GM06990 (cell line): ENCODE data around the gene CEP83.

Source experiments
- DNase-seq: peaks from one replicate; pipeline ENCODE4 v3.0.0-alpha.2; 2011; ENCODE audit not compliant: insufficient read length; ENCODE audit errors: extremely low read depth
- H3K27me3 ChIP-seq: replicated peaks from 2 replicates; pipeline ENCODE4 v1.6.0; 2011; ENCODE audit warnings: low read length; ENCODE audit not compliant: control insufficient read depth, insufficient read depth
- H3K36me3 ChIP-seq: 2 replicates; pipeline ENCODE4 v1.5.1; 2011; ENCODE audit warnings: low read length; ENCODE audit not compliant: control insufficient read depth, insufficient read depth
- H3K4me3 ChIP-seq: replicated peaks from 2 replicates; pipeline ENCODE4 v1.5.1; 2011; ENCODE audit warnings: low read depth, mild to moderate bottlenecking, control low read depth, low read length
- CTCF ChIP-seq: IDR thresholded peaks from 2 replicates; pipeline ENCODE4 v1.5.1; 2011; ENCODE audit warnings: low read length, control low read depth, mild to moderate bottlenecking, inconsistent platforms; ENCODE audit not compliant: insufficient read depth, poor library complexity, severe bottlenecking

CEP83 gene

GRCh38 chr12:94500831-94501567 lies 41.3 kb upstream of the CEP83 start:
- no peaks in the 10 kb centered on the region for H3K27me3 ChIP-seq
- no peak overlapping the region for H3K4me3 ChIP-seq
- peak; percentile 19 for DNase-seq
- no peak for TF ChIP-seq CTCF
- H3K36me3 ChIP-seq = no peaks in the 10 kb centered on the region

- Histone ChIP-seq H3K27me3 (no peaks in the 10 kb centered on the region), H3K36me3 (no peaks in the 10 kb centered on the region), H3K4me3 (no peak overlapping the region)
- TF ChIP-seq CTCF = no peak
- DNase-seq = no peak
Measured at GRCh38 chr12:94498698-94499097, 39.0 kb upstream of the CEP83 start.

- no peak for TF ChIP-seq CTCF
- no peaks in the 10 kb centered on the region for H3K27me3 ChIP-seq
- no peaks in the 10 kb centered on the region for H3K36me3 ChIP-seq
- DNase-seq = peak; percentile 6
- H3K4me3 ChIP-seq = no peak overlapping the region
Measured at GRCh38 chr12:94498073-94498472, 38.4 kb upstream of the CEP83 start.

- no peak for TF ChIP-seq CTCF
- Histone ChIP-seq H3K36me3 (no peaks in the 10 kb centered on the region), H3K27me3 (no peaks in the 10 kb centered on the region), H3K4me3 (no peak overlapping the region)
- no peak for DNase-seq
Measured at GRCh38 chr12:94495445-94496115, 35.9 kb upstream of the CEP83 start.

GRCh38 chr12:94491489-94491888 lies 31.8 kb upstream of the CEP83 start:
- Histone ChIP-seq H3K27me3 (no peaks in the 10 kb centered on the region), H3K36me3 (no peaks in the 10 kb centered on the region), H3K4me3 (no peak overlapping the region)
- no peak for TF ChIP-seq CTCF
- DNase-seq = no peak
